ENCODE measurements around the gene RC3H2.

Gene RC3H2, protein sequence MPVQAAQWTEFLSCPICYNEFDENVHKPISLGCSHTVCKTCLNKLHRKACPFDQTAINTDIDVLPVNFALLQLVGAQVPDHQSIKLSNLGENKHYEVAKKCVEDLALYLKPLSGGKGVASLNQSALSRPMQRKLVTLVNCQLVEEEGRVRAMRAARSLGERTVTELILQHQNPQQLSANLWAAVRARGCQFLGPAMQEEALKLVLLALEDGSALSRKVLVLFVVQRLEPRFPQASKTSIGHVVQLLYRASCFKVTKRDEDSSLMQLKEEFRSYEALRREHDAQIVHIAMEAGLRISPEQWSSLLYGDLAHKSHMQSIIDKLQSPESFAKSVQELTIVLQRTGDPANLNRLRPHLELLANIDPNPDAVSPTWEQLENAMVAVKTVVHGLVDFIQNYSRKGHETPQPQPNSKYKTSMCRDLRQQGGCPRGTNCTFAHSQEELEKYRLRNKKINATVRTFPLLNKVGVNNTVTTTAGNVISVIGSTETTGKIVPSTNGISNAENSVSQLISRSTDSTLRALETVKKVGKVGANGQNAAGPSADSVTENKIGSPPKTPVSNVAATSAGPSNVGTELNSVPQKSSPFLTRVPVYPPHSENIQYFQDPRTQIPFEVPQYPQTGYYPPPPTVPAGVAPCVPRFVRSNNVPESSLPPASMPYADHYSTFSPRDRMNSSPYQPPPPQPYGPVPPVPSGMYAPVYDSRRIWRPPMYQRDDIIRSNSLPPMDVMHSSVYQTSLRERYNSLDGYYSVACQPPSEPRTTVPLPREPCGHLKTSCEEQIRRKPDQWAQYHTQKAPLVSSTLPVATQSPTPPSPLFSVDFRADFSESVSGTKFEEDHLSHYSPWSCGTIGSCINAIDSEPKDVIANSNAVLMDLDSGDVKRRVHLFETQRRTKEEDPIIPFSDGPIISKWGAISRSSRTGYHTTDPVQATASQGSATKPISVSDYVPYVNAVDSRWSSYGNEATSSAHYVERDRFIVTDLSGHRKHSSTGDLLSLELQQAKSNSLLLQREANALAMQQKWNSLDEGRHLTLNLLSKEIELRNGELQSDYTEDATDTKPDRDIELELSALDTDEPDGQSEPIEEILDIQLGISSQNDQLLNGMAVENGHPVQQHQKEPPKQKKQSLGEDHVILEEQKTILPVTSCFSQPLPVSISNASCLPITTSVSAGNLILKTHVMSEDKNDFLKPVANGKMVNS

DNA sequence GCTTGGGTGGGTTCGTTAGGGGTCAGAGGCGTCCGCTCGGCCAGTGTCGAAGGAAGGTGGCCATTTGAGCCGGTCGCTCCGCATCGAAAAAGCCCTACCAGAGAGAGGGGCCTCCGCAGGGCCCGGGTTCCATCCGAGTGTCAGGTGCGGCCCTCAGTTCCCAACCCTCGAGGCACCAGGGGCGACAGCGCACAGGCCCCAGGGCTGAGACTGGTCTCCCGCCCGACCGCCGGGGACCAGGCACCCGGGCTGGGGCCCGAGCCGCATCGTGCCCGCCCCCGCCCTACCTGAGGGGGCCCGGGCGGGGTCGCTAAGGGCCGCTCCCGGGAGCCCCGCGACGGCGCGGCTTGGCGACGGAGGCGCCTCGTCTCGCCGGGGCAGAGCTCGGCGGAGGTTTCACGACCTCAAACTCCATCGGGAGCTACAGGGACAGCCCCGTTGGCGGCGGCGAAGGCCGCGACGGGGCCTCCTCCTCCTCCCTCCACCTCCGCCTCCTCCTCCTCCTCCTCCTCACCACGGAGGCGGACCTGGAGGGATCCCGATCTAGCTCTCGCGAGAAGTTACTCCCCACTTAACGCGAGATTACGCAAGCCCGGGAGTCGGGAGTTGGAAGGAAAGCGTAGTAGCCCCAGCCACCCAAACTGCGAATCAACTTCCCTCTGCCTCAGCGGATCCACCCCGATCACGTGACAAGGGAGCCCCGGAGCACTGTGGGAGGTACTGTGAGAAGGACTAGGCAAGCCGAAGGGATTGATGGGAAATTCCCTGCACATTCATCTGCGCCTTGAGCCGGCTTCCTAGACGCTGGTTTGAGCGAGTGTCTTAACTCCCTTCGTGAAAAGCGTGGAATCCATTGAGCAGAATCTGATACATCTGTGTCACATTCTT, at the start of gene RC3H2:
Gene RC3H2 (minus strand): TSS at position 537 of the 888 bp plus-strand sequence. CDS start 7,850 bp downstream, outside the sequence.
- peak within 1 kb of the TSS; percentile 99 for H3K27ac Mint-ChIP-seq
- peak; percentile 93 for DNase-seq
- peaks cover 34% of the 10 kb centered on the region for H3K4me1 Mint-ChIP-seq
- H3K9me3 Mint-ChIP-seq: no peaks in the 10 kb centered on the region
- H3K36me3 Mint-ChIP-seq (ENCODE audit: low read depth): peaks cover 5% of the 10 kb centered on the region
- no peak for TF ChIP-seq CTCF (IDR thresholded peaks at IDR 0.05)
- H3K27me3 Mint-ChIP-seq (ENCODE audit: low read depth, poor library complexity): no peaks in the 10 kb centered on the region
- H3K4me3 Mint-ChIP-seq: peak within 1 kb of the TSS; percentile 97

DNA sequence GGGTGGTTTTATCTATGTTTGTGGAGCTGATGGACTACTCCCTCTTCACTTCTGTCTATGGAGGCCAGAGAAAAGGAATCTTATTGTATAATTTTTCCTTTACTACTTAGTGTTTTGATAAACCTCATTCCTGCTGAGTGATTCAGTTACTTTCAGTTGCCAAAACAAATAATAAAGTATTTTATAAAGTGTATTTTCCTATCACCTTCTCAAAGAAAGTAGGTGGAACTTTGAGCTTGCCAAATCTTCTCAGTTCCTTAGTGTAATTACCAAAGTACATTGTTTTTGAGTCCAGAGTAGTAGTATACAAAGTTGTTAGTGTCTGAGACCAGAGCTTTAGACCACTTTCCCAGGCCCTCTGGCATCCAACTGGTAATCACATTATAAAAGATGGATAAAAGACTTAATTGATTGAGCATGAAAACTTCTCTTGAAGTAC, 49.1 kb upstream of the RC3H2 start:
- no peak for TF ChIP-seq CTCF (IDR thresholded peaks at IDR 0.05)
- peaks cover 58% of the 10 kb centered on the region for H3K36me3 Mint-ChIP-seq (ENCODE audit: low read depth)
- no peak overlapping the region for H3K4me3 Mint-ChIP-seq
- H3K9me3 Mint-ChIP-seq: no peaks in the 10 kb centered on the region
- no peaks in the 10 kb centered on the region for H3K4me1 Mint-ChIP-seq
- no peak overlapping the region for H3K27ac Mint-ChIP-seq
- peaks cover 2% of the 10 kb centered on the region for H3K27me3 Mint-ChIP-seq (ENCODE audit: low read depth, poor library complexity)
- no peak for DNase-seq

- Mint-ChIP-seq H3K27ac (no peak overlapping the region), H3K27me3 (ENCODE audit: low read depth, poor library complexity) (peaks cover 2% of the 10 kb centered on the region), H3K4me3 (no peak overlapping the region), H3K4me1 (no peaks in the 10 kb centered on the region), H3K9me3 (no peaks in the 10 kb centered on the region), H3K36me3 (ENCODE audit: low read depth) (peaks cover 34% of the 10 kb centered on the region)
- TF ChIP-seq CTCF (IDR thresholded peaks at IDR 0.05): no peak
- DNase-seq: no peak
Observed at GRCh38 chr9:122951056-122951455, 45.9 kb upstream of the RC3H2 start.

- Mint-ChIP-seq H3K36me3 (ENCODE audit: low read depth) (peaks cover 30% of the 10 kb centered on the region), H3K4me1 (no peaks in the 10 kb centered on the region), H3K27me3 (ENCODE audit: low read depth, poor library complexity) (peaks cover 2% of the 10 kb centered on the region), H3K27ac (no peak overlapping the region), H3K4me3 (no peak overlapping the region), H3K9me3 (no peaks in the 10 kb centered on the region)
- no peak for DNase-seq
- TF ChIP-seq CTCF (IDR thresholded peaks at IDR 0.05): no peak
Observed at GRCh38 chr9:122950263-122950662, 45.1 kb upstream of the RC3H2 start.

GRCh38 chr9:122949696-122950095, 44.5 kb upstream of the RC3H2 start:
- Mint-ChIP-seq H3K4me3 (no peak overlapping the region), H3K9me3 (no peaks in the 10 kb centered on the region), H3K27ac (no peak overlapping the region), H3K36me3 (ENCODE audit: low read depth) (peaks cover 24% of the 10 kb centered on the region), H3K4me1 (no peaks in the 10 kb centered on the region), H3K27me3 (ENCODE audit: low read depth, poor library complexity) (peaks cover 2% of the 10 kb centered on the region)
- TF ChIP-seq CTCF (IDR thresholded peaks at IDR 0.05): no peak
- no peak for DNase-seq

Data from nephron progenitor cell (in vitro differentiated cells).